GM21360 (cell line): ENCODE results near the gene SORCS2.

Source experiments
- ATAC-seq: cut with Tn5 transposase; IDR thresholded peaks from one replicate; pipeline ENCODE4 v1.9.1; 2021; ENCODE audit warnings: mild to moderate bottlenecking, moderate library complexity; ENCODE audit not compliant: unreplicated experiment

SORCS2 gene

GRCh38 chr4:7535619-7536018 lies 343.3 kb downstream of the SORCS2 start:
- ATAC-seq: no peak

DNA sequence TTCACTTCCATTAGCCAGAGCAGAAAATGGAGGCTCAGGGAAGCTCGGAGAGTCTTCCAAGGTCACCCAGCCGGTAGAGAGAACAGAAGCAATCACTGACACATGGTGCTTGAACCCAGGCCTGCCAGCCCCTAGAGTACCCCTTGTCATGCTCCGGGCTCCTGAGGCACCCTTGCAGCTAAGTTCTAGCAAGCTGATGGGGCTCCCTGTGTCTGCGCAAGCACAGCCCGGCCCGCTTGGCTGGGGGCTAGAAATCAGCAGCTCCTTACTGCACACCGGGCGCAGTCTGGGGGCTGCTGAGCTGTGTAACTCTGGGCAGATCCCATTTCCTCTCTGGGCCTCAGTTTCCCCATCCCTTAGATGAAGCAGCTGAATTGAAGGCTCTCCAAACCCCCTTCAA lies 344.5 kb downstream of the SORCS2 start:
- no peak for ATAC-seq

GRCh38 chr4:7537853-7538400 lies 345.6 kb downstream of the SORCS2 start:
- ATAC-seq: no peak

- no peak for ATAC-seq
Measured at GRCh38 chr4:7538518-7538917, 346.2 kb downstream of the SORCS2 start.

DNA sequence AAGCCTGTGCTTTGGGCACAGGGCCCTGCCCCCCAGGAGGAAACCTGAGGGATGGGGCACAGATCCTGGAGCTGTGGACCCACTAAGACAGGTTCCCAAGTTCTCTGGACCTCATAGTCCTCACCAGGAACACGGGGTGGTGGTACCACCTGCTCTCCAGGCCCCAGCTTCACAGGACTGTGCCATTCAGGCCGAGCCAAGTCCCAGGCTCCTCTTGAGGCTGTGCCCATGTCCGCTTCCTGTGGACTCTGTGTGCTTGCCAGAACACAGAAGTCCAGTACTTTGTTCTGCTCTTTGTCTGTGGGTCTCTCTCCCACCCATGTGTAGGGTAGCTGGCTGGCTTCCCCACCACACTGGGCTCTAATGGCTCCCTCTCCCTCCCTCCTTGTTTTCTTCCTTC lies 346.8 kb downstream of the SORCS2 start:
- ATAC-seq: no peak

GRCh38 chr4:7539659-7540058 lies 347.3 kb downstream of the SORCS2 start:
- no peak for ATAC-seq

DNA sequence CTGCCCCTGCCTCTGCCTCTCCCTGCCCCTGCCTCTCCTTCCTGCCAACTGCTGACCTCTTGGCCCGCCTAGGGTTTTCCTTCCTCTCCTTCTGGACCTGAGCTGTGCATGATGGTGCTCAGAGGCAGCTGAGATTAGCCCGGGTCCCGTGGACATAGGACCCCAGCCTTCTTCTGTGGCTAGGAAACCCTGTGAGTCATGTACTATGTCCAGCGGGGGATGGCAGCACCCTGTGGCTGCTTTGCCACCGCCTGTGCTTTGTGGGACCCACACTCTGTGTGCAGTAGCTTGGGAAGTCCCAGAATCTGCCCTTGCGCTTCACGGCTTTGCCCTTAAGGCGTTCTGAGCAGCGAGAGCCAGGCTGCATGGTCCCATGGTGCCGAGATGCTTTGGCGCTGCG lies 347.9 kb downstream of the SORCS2 start:
- no peak for ATAC-seq

- no peak for ATAC-seq
Measured at GRCh38 chr4:7540654-7541413, 348.5 kb downstream of the SORCS2 start.

DNA sequence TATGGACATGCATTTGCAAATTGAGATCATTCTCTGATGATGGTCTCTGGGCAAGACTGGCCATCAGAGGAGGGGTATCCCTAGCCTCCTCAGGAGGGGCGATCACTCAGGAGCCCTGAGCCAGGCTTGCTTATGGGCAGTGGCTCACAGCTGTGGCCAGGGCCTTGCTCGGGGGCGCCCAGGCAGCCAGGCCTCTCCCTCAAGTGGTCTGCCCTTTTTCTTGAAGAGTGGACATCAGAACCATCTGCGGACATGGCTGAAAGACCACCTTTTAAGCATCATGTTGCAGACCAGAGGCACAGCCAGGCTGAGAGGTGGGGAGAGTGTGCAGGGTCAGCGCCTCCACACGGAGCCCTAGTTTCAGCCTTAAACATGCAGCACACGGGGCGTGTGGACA lies 349.1 kb downstream of the SORCS2 start:
- ATAC-seq: no peak

- ATAC-seq: no peak
Measured at GRCh38 chr4:7542781-7543180, 350.4 kb downstream of the SORCS2 start.

GRCh38 chr4:7546152-7546808 lies 353.9 kb downstream of the SORCS2 start:
- no peak for ATAC-seq

GRCh38 chr4:7546809-7547367 lies 354.6 kb downstream of the SORCS2 start:
- ATAC-seq: no peak

DNA sequence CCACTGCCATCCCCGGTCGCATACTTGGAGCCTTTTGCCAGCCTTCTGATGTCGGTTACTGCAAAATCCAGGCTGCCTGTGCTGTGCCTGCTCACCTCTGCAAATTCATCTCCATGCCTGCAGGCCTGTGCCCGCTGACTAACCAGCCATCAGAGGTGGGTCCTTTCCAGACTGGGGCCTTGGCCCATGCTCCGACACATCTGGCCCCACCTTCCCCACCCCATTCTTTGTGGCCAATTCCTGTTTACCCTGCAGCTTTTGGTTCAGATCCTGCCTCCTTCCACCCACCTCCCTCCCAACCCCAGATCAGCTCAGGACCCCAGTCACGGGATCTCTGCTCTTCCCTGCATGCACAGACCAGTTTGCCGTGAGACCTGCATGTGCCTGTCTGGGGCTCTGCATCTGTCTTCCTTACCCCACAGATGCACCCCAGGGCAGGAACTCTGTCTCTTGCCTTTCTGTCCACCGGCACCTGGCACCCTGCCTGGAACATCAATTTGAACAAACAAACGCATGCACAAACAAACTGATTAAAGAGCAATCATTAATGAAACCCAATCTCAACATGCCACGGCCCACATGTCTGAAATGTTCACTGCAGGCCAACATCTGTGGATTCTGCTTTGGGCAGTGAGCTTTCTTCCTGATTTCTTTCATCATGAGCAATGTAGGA lies 355.2 kb downstream of the SORCS2 start:
- ATAC-seq: no peak

DNA sequence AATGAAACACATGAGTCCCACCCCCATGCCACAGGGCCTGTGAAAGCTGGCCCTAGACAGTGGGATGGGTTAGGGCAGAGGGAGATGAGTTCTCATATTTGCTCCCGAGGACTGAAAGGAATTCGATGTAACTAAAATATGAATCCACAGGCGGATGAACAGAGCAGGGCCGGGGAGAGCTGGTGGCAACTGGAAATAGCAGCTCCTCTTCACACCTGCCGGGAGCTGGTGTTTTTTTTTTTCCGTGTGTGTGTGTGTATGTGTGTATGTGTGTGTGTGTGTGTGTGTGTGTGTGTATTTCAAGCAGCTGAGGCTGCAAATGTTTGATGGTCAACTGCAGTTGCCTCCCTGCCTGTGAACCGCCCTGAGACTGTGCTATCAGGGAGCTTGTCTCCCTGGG lies 357.5 kb downstream of the SORCS2 start:
- ATAC-seq: no peak

- no peak for ATAC-seq
Measured at GRCh38 chr4:7552466-7552865, 360.1 kb downstream of the SORCS2 start.

GRCh38 chr4:7553280-7553679 lies 360.9 kb downstream of the SORCS2 start:
- no peak for ATAC-seq

GRCh38 chr4:7554905-7555304 lies 362.6 kb downstream of the SORCS2 start:
- no peak for ATAC-seq

DNA sequence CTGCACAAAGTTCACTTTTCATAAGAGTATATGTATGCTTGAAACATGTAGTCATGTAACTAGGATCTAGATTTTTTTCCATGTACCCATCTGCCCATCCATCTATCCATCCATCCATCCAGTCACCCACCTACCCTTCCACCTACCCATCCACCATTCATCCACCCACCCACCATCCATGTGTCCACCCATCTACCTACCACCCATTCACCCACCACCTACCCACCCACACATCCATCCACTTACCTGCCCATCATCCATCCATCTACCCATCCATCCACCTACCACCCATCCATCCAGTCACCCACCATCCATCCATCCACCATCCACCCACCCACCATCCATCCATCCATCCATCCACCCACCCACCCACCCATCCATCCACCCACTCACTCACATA lies 364.2 kb downstream of the SORCS2 start:
- no peak for ATAC-seq

DNA sequence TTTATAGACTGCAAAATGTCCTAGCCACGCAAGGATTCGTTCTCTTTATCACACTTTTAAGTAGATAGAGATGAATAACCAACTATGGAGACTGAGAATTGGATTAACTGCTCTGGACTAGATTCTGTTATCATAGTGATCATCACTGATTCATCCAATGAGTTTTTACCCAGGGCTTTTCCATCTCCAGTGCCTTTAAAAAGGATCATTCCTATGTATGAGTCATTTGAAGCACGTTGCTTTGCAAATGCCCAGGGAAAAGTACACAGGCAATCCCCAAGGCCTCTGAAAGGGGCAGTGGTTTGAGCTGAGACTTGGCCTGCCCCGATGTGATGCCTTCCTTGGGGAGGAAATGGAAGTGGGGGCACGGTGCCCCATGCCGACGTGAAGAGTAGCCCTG lies 365.1 kb downstream of the SORCS2 start:
- ATAC-seq: no peak

GRCh38 chr4:7558436-7558835 lies 366.1 kb downstream of the SORCS2 start:
- ATAC-seq: no peak

GRCh38 chr4:7559316-7559715 lies 367.0 kb downstream of the SORCS2 start:
- ATAC-seq: no peak
